Neural cell (in vitro differentiated cells): ENCODE data around the gene FAR2.

Experiments
- CTCF ChIP-seq: fragments of 450-650 bp; IDR thresholded peaks from 2 replicates; pipeline ENCODE4 v1.5.1; 2014; ENCODE audit warnings: antibody characterized with exemption, mild to moderate bottlenecking, moderate library complexity; ENCODE audit not compliant: poor library complexity, severe bottlenecking
- EP300 ChIP-seq: fragments of 450-650 bp; conservative IDR thresholded peaks from 2 replicates; pipeline ENCODE4 v1.6.1; 2014; ENCODE audit warnings: antibody characterized with exemption, mild to moderate bottlenecking, moderate library complexity; ENCODE audit not compliant: poor library complexity, severe bottlenecking
- TAF1 ChIP-seq: IDR thresholded peaks from 2 replicates; pipeline ENCODE4 v1.6.1; 2012; ENCODE audit warnings: low read depth

GRCh38 chr12:29306682-29307081 lies 157.6 kb downstream of the FAR2 start:
- TF ChIP-seq CTCF (no peak), EP300 (peak; percentile 76), TAF1 (no peak)
